Measurements from ENCODE around the gene ADAMTSL3.

DNA sequence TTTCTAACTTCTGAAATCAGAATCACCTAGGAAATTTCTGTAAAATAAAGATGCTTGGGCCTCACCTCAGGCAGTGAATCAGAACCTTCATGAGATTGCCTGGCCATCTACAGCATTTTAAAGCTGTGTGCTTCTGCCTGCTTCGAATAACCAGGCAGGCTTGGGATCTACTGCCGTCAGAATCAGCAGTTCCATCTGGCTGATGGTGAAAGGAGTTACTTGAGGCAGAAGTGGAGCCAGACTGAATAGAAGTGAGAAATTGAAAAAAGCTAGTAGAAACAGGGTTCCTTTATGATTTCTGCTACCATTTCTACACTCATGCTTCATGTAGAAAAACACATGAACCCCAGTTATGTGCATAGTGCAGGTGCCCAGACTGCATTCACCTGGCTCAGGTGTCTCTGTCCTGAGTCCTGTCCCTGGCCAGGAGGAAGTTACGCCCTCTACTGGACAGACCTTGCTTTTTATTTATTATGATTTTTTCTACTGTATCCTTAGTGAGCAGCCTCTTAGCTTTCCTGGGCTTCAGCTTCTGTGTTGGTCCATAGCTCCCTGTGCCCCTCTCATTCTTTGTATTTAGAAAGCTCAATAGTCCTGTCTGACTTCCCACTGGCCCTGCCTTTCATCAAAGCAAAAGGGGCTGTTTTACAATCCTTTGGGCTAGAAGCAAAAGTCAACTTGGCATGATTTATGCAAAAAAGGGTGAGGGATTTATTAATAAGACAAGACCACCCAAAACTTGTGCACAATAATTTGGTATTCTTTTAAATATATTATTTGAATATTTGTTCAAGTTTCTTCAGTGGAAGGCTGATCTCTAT lies 380.9 kb downstream of the ADAMTSL3 start:
- TF ChIP-seq FOXM1 (IDR thresholded peaks at IDR 0.05; ENCODE audit: borderline replicate concordance) = no peak
- no peak for TF ChIP-seq L3MBTL2 (conservative IDR thresholded peaks at IDR 0.05)
- no peak for TF ChIP-seq ARNT (IDR thresholded peaks at IDR 0.05)
- no peak for TF ChIP-seq TARDBP (IDR thresholded peaks at IDR 0.05)
- no peak for TF ChIP-seq FOXK2 (IDR thresholded peaks at IDR 0.05)
- no peak for TF ChIP-seq ZNF384 (IDR thresholded peaks at IDR 0.05)
- TF ChIP-seq SP1 (IDR thresholded peaks at IDR 0.05) = no peak
- TF ChIP-seq NFRKB (IDR thresholded peaks at IDR 0.05) = no peak
- TF ChIP-seq, protein P1, sequence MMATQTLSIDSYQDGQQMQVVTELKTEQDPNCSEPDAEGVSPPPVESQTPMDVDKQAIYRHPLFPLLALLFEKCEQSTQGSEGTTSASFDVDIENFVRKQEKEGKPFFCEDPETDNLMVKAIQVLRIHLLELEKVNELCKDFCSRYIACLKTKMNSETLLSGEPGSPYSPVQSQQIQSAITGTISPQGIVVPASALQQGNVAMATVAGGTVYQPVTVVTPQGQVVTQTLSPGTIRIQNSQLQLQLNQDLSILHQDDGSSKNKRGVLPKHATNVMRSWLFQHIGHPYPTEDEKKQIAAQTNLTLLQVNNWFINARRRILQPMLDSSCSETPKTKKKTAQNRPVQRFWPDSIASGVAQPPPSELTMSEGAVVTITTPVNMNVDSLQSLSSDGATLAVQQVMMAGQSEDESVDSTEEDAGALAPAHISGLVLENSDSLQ (IDR thresholded peaks at IDR 0.05) = no peak
- TF ChIP-seq ELF4 (IDR thresholded peaks at IDR 0.05) = no peak
- TF ChIP-seq SUZ12 (IDR thresholded peaks at IDR 0.05) = no peak

Measured in HEK293T (cell line).